IPS-18a (cell line): Measurements from ENCODE around the gene PLCB4.

Experiments
- H3K27ac ChIP-seq: one replicate; pipeline ENCODE4 v1.5.1; 2013; ENCODE audit warnings: low read length
- H3K27me3 ChIP-seq: one replicate; pipeline ENCODE4 v1.6.1; 2013; ENCODE audit warnings: mild to moderate bottlenecking, low read length; ENCODE audit not compliant: control insufficient read depth, insufficient read depth
- H3K36me3 ChIP-seq: one replicate; pipeline ENCODE4 v1.6.1; 2013; ENCODE audit warnings: low read depth, low read length; ENCODE audit not compliant: control insufficient read depth
- H3K4me1 ChIP-seq: one replicate; pipeline ENCODE4 v1.6.1; 2013; ENCODE audit warnings: low read depth, low read length; ENCODE audit not compliant: control insufficient read depth
- H3K4me3 ChIP-seq: one replicate; pipeline ENCODE4 v1.5.1; 2013; ENCODE audit warnings: low read length
- H3K9ac ChIP-seq: one replicate; pipeline ENCODE4 v1.6.1; 2013; ENCODE audit warnings: mild to moderate bottlenecking, low read length, moderate library complexity
- H3K9me3 ChIP-seq: one replicate; pipeline ENCODE4 v1.6.1; 2013; ENCODE audit warnings: low read depth, low read length; ENCODE audit not compliant: control insufficient read depth

Gene PLCB4

DNA sequence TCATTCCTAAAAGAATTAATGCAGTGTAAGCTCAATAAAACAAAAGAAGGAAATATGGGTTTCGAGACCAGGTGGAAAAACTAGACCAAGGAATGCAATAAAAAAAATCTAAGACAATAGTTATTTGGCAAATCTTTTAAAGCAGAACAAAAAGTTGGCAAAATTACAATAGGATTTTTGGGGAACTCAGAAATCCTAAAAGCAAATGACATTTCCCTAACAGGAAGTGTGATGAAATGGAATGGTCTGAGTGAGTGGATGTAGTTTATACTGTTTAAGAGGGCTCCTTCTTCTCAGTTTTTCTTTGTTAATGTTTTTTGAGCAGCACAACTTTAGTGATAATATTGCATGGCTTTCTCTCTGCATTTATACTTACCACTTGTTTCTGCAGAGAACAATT, 190.0 kb downstream of the PLCB4 start:
- no peak overlapping the region for H3K27ac ChIP-seq
- H3K9ac ChIP-seq = no peak overlapping the region
- H3K27me3 ChIP-seq = no peaks in the 10 kb centered on the region

DNA sequence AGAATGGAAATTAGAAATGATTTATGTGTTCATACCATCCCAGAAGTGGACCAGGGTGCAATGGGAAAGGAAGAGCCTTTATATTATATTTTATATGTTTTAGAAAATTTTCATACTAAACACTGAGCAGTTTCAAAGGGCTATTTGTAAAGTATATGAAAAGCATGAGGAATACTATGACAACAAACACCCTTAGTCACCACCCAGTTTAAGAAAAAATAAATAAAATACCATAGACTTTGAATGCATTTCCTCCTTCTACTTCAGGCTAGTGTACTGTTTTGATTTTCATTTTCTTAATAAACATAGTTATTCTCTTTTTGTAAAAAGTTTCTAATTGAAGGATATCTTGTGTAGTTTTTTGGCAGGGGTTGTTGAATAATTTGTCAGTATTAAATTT, 191.1 kb downstream of the PLCB4 start:
- H3K9me3 ChIP-seq = no peaks in the 10 kb centered on the region
- H3K4me1 ChIP-seq = peaks cover 4% of the 10 kb centered on the region
- H3K27me3 ChIP-seq = no peaks in the 10 kb centered on the region
- H3K36me3 ChIP-seq = no peaks in the 10 kb centered on the region
- no peak overlapping the region for H3K4me3 ChIP-seq
- no peak overlapping the region for H3K27ac ChIP-seq
- no peak overlapping the region for H3K9ac ChIP-seq

More for the DNA sequence above, 190.0 kb downstream of the PLCB4 start:
- Histone ChIP-seq H3K36me3 (no peaks in the 10 kb centered on the region), H3K9me3 (no peaks in the 10 kb centered on the region), H3K4me1 (peaks cover 4% of the 10 kb centered on the region), H3K4me3 (no peak overlapping the region)

DNA sequence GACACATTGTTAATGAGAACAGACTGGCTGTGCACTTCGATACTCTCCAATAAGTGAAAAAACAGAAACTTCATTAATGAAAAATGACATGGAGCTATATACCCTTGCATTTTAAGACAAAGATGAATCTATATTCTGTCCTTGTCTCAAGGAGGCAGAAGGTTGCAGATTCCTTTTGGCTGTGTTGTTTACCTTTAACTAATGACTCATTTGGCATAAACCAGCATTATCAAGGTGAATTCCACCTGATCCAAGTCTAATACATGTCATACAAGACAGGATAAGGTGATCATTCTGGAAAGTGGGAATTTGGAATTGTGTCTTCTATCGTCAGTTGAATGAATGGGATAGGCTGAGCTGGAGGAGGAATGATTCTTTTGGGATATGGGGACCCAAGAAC, 192.9 kb downstream of the PLCB4 start:
- H3K9me3 ChIP-seq = no peaks in the 10 kb centered on the region
- H3K36me3 ChIP-seq = no peaks in the 10 kb centered on the region
- H3K4me3 ChIP-seq = no peak overlapping the region
- no peak overlapping the region for H3K27ac ChIP-seq
- H3K27me3 ChIP-seq = no peaks in the 10 kb centered on the region
- H3K4me1 ChIP-seq = peaks cover 4% of the 10 kb centered on the region
- no peak overlapping the region for H3K9ac ChIP-seq

DNA sequence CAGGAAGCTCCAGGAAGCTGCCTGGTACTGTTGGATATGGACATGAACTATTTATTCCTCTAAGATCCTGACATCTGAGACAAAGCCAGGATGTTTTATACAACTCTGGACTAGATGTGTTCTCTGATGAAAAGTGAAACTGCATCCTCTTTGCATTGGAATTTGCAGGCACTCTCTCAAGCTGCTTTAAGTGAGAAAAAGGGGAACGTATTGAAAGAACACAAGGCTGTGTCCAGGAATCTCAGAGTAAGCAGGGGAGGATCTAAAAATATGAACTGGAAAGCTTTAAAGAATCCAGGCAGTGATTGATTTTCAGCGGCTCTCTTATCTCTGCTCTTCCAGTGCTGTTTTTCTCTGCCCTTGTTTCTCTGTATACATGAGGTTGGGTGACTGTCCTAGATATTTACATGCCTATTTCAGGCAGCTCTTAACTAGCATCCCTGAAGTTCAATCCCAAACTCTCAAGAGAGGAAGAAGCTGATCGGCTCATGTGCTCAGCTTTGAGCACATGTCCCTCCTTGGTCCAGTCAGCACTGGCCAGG, 193.8 kb downstream of the PLCB4 start:
- H3K9ac ChIP-seq = no peak overlapping the region
- H3K4me3 ChIP-seq = no peak overlapping the region
- H3K36me3 ChIP-seq = no peaks in the 10 kb centered on the region
- peaks cover 4% of the 10 kb centered on the region for H3K4me1 ChIP-seq
- H3K27me3 ChIP-seq = no peaks in the 10 kb centered on the region
- H3K27ac ChIP-seq = no peak overlapping the region
- no peaks in the 10 kb centered on the region for H3K9me3 ChIP-seq

DNA sequence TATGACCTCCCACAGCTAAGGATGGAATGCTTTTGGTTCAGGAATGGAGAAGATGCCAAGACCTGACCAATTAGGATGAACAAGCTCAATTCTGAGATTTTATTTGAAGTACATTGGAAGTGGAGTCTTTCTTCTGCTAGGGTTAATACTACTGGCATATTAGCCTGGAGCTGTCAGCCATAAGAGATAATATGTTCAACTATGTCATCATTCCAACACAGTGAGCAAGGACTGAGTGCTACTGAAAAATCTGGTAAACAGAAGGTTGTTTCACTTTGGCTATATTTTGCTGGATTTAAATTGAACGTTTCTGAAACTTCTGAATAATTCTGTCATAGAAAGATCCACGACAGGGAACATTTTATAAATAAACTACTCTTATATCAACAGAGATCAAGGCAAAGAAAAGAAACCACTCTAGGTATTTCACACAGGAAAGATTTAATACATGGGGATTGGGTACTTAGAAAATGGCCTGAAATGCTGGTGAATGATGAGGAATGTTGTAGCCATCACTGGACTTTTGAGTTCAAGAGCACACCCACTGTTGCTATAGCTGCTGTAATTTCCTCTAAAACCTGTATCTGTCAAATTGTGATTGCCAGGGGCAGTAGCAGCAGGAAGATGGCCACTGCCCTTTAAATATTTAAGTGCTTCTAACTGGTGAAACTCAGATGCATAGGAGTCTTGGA, 200.5 kb downstream of the PLCB4 start:
- no peak overlapping the region for H3K9ac ChIP-seq
- no peaks in the 10 kb centered on the region for H3K27me3 ChIP-seq
- no peak overlapping the region for H3K27ac ChIP-seq
- no peaks in the 10 kb centered on the region for H3K36me3 ChIP-seq
- H3K4me1 ChIP-seq = no peaks in the 10 kb centered on the region
- no peak overlapping the region for H3K4me3 ChIP-seq
- no peaks in the 10 kb centered on the region for H3K9me3 ChIP-seq

DNA sequence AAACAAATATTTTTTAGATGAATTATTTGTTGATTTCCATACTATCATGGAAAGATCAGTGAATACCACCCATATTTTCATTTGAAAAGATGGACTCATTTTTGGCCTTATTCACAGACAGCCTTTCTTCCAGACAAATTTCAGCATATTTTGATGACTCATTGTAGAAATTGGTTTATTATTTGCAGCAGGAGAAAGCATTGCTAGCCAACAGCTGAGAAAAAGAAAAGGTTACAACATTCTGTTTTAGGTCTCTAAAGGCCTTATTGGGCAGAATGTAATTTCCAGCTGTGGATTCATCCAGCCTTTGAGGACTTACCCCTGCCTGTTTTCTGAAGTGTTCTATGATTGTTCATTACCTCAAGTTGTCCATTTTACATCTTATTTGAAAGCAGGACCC, 201.9 kb downstream of the PLCB4 start:
- Histone ChIP-seq H3K27ac (no peak overlapping the region), H3K4me3 (no peak overlapping the region), H3K27me3 (no peaks in the 10 kb centered on the region), H3K9ac (no peak overlapping the region), H3K36me3 (no peaks in the 10 kb centered on the region), H3K4me1 (no peaks in the 10 kb centered on the region), H3K9me3 (no peaks in the 10 kb centered on the region)

DNA sequence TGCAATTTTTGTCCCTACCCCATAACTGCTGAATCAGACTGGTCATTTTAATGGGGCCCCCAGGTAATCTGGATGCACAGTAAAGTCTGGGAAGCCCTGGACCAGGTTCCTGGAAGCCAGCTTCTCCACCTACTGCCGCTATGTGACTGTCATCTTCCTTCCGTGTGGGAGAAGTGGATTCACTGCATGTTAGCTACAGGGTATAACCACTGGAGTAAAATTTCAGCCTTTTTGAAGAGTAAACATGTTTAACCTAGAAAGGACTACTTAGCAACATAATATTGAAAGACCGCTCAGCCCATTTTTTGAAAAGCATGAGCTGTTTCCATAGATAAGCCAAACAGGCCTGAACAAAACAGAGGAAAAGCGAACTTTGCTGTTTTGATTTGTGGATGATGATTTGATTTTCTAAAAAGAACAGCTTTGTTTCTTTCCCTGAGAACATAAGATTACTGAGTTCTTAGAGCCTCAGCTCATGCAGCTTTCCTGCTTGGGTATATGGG, 208.1 kb downstream of the PLCB4 start:
- H3K27ac ChIP-seq = no peak overlapping the region
- no peaks in the 10 kb centered on the region for H3K4me1 ChIP-seq
- H3K36me3 ChIP-seq = no peaks in the 10 kb centered on the region
- H3K4me3 ChIP-seq = no peak overlapping the region
- H3K9ac ChIP-seq = no peak overlapping the region
- no peaks in the 10 kb centered on the region for H3K27me3 ChIP-seq
- H3K9me3 ChIP-seq = no peaks in the 10 kb centered on the region

DNA sequence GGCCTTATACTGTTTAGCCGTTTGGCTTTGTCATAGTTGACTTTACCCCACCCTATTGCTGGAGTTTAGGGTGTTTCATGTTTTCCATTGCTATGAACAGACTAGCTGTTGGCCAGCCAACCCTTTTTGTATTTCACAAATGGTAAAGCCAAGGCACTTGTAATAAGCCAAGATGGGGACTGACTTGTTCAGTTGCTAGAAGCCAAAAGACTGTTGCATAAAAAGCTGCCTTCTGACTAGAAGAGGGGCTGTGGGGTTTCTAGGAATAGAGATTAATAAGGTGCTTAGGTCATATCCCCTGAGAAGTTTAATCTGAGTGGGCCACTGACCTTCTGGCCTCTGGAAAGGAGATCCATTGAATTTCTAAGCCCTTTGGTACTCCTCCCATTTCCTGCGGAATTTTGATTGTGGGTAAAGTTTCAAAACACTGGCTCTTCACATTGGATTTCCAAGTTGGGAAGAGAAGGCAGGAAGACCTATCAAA, 211.1 kb downstream of the PLCB4 start:
- no peaks in the 10 kb centered on the region for H3K4me1 ChIP-seq
- H3K4me3 ChIP-seq = no peak overlapping the region
- H3K36me3 ChIP-seq = no peaks in the 10 kb centered on the region
- no peak overlapping the region for H3K27ac ChIP-seq
- no peaks in the 10 kb centered on the region for H3K27me3 ChIP-seq
- no peak overlapping the region for H3K9ac ChIP-seq
- no peaks in the 10 kb centered on the region for H3K9me3 ChIP-seq

DNA sequence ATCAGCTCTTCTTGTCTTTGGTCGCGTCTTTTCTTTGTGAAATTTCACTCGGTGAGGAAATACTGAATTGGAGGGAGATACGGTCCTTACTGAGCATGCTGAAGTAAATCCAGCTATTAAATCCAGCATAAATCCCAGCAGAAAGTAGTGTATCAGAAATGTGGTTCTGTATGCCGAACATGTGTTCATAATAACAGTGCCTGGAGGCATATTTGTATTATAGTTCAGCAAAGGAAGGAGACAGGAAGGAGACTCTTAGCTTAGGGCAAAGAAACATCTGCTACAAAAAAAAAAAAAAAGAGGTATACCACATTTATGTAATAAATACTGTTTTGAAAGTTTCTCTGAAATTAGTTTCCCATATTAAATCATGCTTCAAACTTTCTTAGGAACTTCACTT, 211.8 kb downstream of the PLCB4 start:
- Histone ChIP-seq H3K9ac (no peak overlapping the region), H3K4me3 (no peak overlapping the region), H3K36me3 (no peaks in the 10 kb centered on the region), H3K27me3 (no peaks in the 10 kb centered on the region), H3K9me3 (no peaks in the 10 kb centered on the region), H3K27ac (no peak overlapping the region), H3K4me1 (no peaks in the 10 kb centered on the region)

DNA sequence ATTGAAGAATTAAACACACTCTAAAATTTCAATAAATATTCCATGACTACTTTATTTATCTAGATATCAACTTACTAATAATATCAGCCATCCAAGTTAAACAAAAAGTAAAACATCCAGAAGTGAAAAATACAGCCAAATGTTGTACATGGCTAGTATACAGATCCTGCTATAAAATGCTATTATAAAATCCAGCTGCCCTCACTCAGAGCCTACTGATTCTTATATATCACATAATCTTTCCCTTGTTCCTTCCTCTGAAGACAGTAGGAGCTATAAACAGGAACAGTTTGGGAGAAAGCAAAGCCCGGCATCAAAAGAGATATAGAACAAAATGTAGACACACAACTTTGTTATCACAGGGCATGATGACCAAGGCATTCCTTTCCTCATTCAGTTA, 212.9 kb downstream of the PLCB4 start:
- Histone ChIP-seq H3K9me3 (no peaks in the 10 kb centered on the region), H3K9ac (no peak overlapping the region), H3K4me1 (no peaks in the 10 kb centered on the region), H3K4me3 (no peak overlapping the region), H3K27me3 (no peaks in the 10 kb centered on the region), H3K27ac (no peak overlapping the region), H3K36me3 (no peaks in the 10 kb centered on the region)

DNA sequence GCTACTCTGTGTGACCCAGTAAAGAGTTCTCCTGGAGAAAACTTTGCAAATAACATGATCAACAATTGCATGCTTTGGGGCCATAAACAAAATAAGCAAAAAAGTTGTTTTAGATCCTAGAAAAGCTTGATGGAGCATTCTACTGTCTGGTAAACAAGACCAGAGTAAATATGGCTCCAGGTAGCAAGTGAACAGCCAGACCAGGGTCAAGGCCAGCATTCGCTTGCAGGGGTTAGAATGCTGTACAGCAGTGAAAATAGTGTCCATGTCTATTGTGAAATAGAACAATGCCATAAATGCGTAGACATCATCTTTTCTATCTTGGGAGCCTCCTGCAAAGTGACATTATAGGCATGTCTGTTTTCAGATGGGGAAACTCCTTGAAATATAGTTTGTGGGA, 216.7 kb downstream of the PLCB4 start:
- Histone ChIP-seq H3K27me3 (no peaks in the 10 kb centered on the region), H3K4me3 (no peak overlapping the region), H3K9me3 (no peaks in the 10 kb centered on the region), H3K36me3 (no peaks in the 10 kb centered on the region), H3K9ac (no peak overlapping the region), H3K4me1 (no peaks in the 10 kb centered on the region), H3K27ac (no peak overlapping the region)
